Measurements from ENCODE around the gene OR2Y1. TPM values are rescaled to one million over a fixed set of nuclear protein-coding genes. Genes with fewer than 3 reads are reported as not detected.

OR2Y1 gene
- total and polyA plus RNA-seq, 2 of the 13 experiments (the other 11 are each of a cell fraction or from before 2014, with no cell fraction given) = not detected

DNA sequence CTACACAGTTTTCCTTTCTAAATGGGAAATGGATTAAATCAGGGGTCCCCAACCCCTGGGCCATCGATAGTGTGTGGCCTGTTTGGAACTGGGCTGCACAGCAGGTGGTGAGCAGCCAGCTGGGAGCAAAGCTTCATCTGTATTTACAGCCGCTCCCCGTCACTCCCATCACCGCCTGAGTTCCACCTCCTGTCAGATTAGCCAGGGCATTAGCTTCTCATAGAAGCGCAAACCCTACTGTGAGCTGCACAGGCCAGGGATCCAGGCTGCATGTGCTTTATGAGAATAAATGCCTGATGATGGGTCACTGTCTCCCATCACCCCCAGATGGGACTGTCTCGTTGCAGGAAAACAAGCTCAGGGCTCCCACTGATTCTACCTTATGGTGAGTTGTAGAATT lies 49.3 kb downstream of the OR2Y1 start:
- H3K9ac ChIP-seq (ENCODE audit: insufficient read depth, low read depth, low read length) = no peak overlapping the region
- peaks cover 0 to 17% of the 10 kb centered on the region in 2 experiments; a peak in 4 of 5 replicates for H3K27me3 ChIP-seq (ENCODE audit: control insufficient read depth in 1 of 2, insufficient read depth in 2 of 2, low read length in 2 of 2)
- no peaks in the 10 kb centered on the region for H4K20me1 ChIP-seq (ENCODE audit: insufficient read depth, low read length)
- H3K36me3 ChIP-seq (replicated peaks in 1 of 2; ENCODE audit: control insufficient read depth in 1 of 2, insufficient read depth in 2 of 2, low read length in 2 of 2) = no peaks in the 10 kb centered on the region
- 31% methylated on average over 5 of the region's 6 CpGs for WGBS (ENCODE audit: low lambda C conversion rate)
- no peaks in the 10 kb centered on the region for H3K9me3 ChIP-seq (ENCODE audit: low read length)
- in situ Hi-C loops (cut with HindIII; ENCODE audit: extremely low pct_ligation_motif_present, low pct_unique_long_range_greater_than_20kb) (no loop called here), intact Hi-C loops (cut with micrococcal nuclease; ENCODE audit: unreplicated experiment) (no loop called here)
- no peak for ATAC-seq
- H3K4me2 ChIP-seq (ENCODE audit: low read depth, low read length) = no peak overlapping the region
- no peak overlapping the region for H3K4me3 ChIP-seq (replicated peaks in 1 of 3; ENCODE audit: insufficient read depth in 1 of 3, low read depth in 2 of 3, low read length in 3 of 3)
- H2AFZ ChIP-seq (ENCODE audit: low read length) = no peak overlapping the region
- H3K79me2 ChIP-seq (ENCODE audit: insufficient read depth, low read length) = no peaks in the 10 kb centered on the region
- FAIRE-seq = no peak
- CTCF ChIA-PET (ENCODE audit: low intra/inter-chr PET ratio, low total read pairs) = no interaction called here
- H3K27ac ChIP-seq (ENCODE audit: extremely low read length, insufficient read depth, low read length) = no peak overlapping the region
- no peak for DNase-seq (ENCODE audit: low spot score)
- H3K4me1 ChIP-seq (ENCODE audit: insufficient read depth, low read length) = no peaks in the 10 kb centered on the region
- no TSS peak for BruUV-seq (replicated peaks)
- POLR2A ChIA-PET = no interaction called here
- TF ChIP-seq KDM6A (CRISPR knock-in tag; IDR thresholded peaks at IDR 0.05; ENCODE audit: low read depth) (no peak), ELF3 (CRISPR knock-in tag; IDR thresholded peaks at IDR 0.05) (no peak), TSC22D2 (CRISPR knock-in tag; IDR thresholded peaks at IDR 0.05; ENCODE audit: borderline replicate concordance) (no peak), REL (CRISPR knock-in tag; conservative IDR thresholded peaks at IDR 0.05) (no peak), ATM (IDR thresholded peaks at IDR 0.05; ENCODE audit: borderline replicate concordance) (no peak), HDAC6 (IDR thresholded peaks at IDR 0.05; ENCODE audit: low read depth, low read length) (no peak), ZEB1 (IDR thresholded peaks at IDR 0.05; ENCODE audit: insufficient replicate concordance, low read depth) (no peak), ISL2 (CRISPR knock-in tag; IDR thresholded peaks at IDR 0.05) (no peak), ZNF383 (CRISPR knock-in tag; IDR thresholded peaks at IDR 0.05; ENCODE audit: borderline replicate concordance) (no peak), RBFOX2 (IDR thresholded peaks at IDR 0.05; ENCODE audit: low read depth, low read length) (no peak)
- TF ChIP-seq, protein P1, sequence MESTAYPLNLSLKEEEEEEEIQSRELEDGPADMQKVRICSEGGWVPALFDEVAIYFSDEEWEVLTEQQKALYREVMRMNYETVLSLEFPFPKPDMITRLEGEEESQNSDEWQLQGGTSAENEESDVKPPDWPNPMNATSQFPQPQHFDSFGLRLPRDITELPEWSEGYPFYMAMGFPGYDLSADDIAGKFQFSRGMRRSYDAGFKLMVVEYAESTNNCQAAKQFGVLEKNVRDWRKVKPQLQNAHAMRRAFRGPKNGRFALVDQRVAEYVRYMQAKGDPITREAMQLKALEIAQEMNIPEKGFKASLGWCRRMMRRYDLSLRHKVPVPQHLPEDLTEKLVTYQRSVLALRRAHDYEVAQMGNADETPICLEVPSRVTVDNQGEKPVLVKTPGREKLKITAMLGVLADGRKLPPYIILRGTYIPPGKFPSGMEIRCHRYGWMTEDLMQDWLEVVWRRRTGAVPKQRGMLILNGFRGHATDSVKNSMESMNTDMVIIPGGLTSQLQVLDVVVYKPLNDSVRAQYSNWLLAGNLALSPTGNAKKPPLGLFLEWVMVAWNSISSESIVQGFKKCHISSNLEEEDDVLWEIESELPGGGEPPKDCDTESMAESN (CRISPR knock-in tag; conservative IDR thresholded peaks at IDR 0.05) = no peak
- TF ChIP-seq, protein P2, sequence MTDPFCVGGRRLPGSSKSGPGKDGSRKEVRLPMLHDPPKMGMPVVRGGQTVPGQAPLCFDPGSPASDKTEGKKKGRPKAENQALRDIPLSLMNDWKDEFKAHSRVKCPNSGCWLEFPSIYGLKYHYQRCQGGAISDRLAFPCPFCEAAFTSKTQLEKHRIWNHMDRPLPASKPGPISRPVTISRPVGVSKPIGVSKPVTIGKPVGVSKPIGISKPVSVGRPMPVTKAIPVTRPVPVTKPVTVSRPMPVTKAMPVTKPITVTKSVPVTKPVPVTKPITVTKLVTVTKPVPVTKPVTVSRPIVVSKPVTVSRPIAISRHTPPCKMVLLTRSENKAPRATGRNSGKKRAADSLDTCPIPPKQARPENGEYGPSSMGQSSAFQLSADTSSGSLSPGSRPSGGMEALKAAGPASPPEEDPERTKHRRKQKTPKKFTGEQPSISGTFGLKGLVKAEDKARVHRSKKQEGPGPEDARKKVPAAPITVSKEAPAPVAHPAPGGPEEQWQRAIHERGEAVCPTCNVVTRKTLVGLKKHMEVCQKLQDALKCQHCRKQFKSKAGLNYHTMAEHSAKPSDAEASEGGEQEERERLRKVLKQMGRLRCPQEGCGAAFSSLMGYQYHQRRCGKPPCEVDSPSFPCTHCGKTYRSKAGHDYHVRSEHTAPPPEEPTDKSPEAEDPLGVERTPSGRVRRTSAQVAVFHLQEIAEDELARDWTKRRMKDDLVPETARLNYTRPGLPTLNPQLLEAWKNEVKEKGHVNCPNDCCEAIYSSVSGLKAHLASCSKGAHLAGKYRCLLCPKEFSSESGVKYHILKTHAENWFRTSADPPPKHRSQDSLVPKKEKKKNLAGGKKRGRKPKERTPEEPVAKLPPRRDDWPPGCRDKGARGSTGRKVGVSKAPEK (CRISPR knock-in tag; IDR thresholded peaks at IDR 0.05; ENCODE audit: borderline replicate concordance) = no peak
- TF ChIP-seq, protein P3, sequence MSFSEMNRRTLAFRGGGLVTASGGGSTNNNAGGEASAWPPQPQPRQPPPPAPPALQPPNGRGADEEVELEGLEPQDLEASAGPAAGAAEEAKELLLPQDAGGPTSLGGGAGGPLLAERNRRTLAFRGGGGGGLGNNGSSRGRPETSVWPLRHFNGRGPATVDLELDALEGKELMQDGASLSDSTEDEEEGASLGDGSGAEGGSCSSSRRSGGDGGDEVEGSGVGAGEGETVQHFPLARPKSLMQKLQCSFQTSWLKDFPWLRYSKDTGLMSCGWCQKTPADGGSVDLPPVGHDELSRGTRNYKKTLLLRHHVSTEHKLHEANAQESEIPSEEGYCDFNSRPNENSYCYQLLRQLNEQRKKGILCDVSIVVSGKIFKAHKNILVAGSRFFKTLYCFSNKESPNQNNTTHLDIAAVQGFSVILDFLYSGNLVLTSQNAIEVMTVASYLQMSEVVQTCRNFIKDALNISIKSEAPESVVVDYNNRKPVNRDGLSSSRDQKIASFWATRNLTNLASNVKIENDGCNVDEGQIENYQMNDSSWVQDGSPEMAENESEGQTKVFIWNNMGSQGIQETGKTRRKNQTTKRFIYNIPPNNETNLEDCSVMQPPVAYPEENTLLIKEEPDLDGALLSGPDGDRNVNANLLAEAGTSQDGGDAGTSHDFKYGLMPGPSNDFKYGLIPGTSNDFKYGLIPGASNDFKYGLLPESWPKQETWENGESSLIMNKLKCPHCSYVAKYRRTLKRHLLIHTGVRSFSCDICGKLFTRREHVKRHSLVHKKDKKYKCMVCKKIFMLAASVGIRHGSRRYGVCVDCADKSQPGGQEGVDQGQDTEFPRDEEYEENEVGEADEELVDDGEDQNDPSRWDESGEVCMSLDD (CRISPR knock-in tag; IDR thresholded peaks at IDR 0.05; ENCODE audit: borderline replicate concordance) = no peak
- TF ChIP-seq, protein P4, sequence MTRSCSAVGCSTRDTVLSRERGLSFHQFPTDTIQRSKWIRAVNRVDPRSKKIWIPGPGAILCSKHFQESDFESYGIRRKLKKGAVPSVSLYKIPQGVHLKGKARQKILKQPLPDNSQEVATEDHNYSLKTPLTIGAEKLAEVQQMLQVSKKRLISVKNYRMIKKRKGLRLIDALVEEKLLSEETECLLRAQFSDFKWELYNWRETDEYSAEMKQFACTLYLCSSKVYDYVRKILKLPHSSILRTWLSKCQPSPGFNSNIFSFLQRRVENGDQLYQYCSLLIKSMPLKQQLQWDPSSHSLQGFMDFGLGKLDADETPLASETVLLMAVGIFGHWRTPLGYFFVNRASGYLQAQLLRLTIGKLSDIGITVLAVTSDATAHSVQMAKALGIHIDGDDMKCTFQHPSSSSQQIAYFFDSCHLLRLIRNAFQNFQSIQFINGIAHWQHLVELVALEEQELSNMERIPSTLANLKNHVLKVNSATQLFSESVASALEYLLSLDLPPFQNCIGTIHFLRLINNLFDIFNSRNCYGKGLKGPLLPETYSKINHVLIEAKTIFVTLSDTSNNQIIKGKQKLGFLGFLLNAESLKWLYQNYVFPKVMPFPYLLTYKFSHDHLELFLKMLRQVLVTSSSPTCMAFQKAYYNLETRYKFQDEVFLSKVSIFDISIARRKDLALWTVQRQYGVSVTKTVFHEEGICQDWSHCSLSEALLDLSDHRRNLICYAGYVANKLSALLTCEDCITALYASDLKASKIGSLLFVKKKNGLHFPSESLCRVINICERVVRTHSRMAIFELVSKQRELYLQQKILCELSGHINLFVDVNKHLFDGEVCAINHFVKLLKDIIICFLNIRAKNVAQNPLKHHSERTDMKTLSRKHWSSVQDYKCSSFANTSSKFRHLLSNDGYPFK (CRISPR knock-in tag; IDR thresholded peaks at IDR 0.05; ENCODE audit: borderline replicate concordance) = no peak
